Activated CD4-positive, alpha-beta T cell treated with anti-CD3 and anti-CD28 coated beads, Interleukin-2, amount 50 U/mL, for 1 hour (primary cell): ENCODE results near the gene BPIFB2.
"Not testable (repeated sequence)": the region's sequence is repeated elsewhere in the genome, so short reads cannot be mapped to it uniquely, and the experiment has no call there.

ENCODE experiments used
- DNase-seq: peaks from one replicate; pipeline ENCODE4 v3.0.0-alpha.2; 2020

BPIFB2 gene

DNA sequence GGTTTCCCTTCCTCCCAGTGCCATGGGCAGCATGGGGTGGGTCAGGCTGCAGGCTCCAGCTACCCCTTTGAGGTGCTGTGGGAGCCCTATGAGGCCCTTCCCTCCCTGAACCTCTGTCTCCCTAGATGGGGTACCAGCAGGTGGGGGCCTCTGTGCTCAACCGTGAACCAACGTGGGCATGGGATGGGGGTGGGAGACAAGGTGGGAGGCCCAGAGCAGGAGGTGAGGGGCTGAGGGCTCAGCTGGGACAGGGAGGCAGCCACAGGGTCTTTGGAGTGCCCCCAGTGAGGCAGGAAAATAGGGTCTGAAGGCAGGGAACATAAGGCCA is 36.6 kb upstream of the BPIFB2 start:
- no peak for DNase-seq

DNA sequence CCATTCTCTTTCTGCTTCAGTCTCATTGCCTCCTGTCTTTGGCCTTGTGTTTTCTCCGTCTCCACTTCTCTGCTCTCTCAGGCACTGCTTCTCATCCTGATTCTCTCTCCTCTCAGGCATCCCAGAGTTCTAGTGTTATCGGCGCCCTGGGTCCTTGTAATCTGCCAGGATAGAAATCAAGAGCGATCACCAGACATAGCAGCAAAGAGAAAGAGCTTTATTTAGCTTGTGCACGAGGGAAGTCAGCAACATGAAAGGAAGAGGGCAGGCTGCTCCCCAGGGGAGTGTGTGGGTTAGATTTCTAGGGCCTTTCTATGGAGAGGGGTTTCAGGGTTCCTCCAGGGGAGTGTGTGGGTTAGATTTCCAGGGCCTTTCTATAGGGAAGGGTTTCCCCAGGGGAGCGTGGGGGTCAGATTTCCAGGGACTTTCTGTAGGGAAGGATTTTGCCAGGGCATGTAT is 35.8 kb upstream of the BPIFB2 start:
- DNase-seq: no peak

DNA sequence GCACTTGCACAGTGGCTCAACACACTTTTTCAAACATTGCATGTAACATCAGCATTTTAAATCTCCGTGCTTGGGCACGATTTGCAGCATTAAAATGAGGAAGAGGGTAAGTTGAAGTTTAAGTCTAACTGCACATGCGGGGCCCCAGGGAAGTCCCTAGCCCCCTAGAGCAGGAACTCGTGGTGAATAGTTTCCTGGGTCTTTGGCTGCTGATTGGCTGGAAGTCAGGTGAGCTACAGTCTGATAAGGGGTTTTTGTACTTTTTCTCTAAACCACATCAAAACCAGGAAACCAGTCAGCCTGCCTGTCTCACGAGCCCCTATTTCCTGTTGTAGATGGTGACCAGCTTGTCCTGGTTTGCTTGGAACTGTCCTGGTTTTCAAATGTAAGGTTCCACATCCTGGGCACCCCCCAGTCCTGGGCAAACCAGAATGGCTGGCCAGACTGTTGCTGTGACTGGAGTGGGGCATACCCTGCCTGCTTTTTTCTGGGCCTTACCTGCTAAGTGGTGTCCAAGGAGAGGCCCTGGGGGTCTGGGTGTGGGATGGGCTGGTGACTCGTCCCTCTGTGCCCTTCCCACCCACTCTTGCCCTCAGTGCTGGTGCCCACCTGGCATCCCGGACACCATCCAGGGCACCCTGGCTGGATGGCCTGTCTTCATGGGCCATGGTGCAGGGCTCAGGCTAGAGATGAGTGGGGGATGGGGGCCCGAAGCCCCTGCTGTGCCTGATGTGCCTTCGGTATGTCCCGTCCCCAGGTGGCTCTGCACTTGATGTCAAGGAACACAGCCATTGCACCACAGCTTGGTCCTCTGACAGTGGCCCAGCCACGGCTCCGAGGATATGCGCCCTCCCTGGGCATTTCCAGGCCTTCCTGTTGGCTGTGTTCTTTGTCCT is 35.1 kb upstream of the BPIFB2 start:
- DNase-seq: peak; percentile 72

DNA sequence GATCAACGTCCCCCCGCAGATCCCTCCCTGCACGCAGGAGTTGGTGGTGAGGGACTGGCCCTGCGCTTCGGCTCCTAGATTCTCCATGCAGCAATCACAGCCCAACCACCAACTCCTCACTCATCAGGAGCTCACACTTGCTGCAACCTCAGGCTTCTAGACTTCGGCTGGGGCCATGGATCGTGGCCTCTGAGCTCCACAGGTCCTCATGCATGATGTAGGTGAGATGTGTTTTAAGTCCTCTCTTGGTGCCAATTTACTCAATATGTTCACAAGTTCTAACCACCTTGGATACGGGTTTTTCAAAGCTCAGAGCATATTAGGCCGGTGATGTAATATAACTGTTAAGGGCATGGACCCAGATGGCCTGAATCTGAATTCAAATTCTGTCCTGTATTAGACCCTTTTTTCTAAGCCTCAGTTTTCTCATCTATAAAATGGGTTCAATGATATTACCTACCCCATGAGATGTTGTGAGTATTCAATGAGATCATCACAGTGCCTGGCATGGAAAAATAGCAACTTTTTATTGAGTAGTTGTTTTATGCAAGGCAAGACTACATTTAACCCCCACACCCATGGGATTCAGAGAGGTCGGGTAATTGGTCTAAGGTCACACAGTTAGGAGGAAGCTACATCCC is 34.3 kb upstream of the BPIFB2 start:
- DNase-seq: no peak

DNA sequence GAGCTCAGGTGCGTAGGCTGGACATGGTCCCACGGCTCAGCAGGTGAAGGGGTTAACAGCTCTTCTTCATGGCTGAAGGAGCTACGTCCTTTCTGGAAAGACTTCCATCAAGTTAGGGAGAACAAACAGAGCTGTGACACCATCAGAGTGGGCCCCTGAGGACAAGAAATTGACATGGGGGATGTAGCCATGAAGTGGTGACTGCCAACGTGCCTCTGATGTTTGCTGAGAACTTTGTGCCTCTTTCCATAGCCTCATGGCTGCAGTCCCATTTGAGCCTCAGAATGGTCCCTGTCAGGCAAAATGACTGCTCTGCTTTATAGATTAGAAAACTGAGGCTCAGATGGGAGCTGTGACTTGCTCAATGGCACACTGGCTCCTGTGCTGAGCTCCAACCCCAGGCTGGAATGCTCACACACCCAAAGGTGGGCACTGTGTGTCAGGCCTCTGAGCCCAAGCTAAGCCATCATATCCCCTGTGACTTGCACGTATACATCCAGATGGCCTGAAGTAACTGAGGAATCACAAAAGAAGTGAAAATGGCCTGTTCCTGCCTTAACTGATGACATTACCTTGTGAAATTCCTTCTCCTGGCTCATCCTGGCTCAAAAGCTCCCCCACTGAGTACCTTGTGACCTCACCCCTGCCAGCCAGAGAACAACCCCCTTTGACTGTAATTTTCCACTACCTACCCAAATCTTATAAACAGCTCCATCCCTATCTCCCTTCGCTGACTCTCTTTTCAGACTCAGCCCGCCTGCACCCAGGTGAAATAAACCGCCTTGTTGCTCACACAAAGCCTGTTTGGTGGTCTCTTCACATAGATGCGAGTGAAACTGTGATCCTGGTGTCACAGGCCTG is 33.1 kb upstream of the BPIFB2 start:
- not testable (repeated sequence) for DNase-seq

DNA sequence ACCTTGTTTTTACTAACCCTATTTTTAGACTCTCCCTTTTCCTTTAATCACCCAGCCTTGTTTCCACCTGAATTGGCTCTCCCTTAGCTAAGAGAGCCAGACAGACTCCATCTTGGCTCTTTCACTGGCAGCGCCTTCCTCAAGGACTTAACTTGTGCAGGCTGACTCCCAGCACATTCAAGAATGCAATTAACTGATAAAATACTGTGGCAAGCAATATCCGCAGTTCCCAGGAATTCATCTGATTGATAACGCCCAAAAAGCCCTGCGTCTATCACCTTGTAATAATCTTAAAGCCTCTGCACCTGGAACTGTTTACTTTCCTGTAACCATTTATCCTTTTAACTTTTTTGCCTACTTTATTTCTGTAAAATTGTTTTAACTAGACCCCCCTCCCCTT is 32.4 kb upstream of the BPIFB2 start:
- DNase-seq: not testable (repeated sequence)

DNA sequence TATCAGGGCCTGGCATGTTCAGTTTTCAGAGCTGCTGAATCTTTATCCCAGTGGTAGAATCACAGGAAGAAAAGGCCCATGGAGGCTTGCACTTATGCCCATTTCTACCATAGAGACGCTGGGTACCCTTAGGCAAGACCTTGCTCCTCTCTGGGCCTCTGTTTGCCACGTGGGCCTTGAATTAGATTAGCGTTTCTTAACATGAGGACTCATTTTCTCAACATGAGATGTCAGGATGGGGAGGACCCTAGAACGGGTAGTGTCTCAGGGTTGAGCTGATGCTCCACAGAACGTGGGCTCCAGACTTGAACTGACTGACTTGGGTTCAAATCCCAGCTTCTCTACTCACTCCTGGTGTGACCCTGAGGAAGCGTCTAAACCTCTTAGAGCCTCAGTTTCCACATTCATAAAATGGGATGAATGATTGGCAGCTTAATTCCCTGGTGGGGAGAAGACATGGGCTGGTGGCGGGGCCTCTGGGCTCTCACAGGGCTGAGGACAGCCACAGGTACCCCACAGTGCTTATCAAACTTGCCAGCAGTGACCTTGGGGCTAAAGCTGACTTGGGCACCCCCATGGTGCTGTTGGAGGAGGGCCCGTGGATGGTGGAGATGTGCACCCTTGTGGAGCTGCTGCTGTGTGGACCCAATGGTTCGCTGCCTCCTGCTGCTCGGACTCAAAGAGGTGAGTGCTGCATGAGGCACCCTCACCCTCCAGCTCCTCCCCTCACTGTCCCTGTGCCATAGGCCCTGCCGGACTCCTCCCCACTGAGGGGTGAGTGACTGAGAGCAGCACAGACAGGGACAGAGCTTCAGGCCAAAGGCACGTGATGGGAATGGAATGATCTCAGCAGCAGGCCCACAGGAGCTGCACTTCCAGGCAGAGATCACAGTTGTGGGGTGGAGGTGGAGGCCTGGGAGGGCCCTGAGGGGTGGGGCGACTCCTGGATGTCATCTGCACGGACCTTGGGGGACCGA is 31.5 kb upstream of the BPIFB2 start:
- DNase-seq: no peak

DNA sequence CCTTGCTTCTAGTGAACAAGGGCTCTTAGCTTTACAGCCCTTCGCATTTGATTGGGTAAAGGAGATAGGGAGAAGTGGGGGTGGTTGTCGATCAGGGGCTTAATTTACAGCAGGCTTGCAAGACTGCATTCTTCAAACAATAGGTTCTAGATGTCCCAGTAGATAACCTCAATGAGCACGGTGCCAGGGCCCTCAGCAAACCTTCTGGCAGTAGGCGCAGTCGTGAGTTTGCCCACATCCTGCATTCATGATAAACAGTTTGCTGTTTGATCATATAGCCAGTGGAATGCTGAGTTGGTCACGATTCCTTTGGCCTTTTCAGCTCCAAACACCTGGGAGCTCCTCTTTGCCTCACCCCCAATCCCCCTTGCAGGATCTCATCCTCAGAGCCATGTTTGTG is 30.8 kb upstream of the BPIFB2 start:
- DNase-seq: no peak

DNA sequence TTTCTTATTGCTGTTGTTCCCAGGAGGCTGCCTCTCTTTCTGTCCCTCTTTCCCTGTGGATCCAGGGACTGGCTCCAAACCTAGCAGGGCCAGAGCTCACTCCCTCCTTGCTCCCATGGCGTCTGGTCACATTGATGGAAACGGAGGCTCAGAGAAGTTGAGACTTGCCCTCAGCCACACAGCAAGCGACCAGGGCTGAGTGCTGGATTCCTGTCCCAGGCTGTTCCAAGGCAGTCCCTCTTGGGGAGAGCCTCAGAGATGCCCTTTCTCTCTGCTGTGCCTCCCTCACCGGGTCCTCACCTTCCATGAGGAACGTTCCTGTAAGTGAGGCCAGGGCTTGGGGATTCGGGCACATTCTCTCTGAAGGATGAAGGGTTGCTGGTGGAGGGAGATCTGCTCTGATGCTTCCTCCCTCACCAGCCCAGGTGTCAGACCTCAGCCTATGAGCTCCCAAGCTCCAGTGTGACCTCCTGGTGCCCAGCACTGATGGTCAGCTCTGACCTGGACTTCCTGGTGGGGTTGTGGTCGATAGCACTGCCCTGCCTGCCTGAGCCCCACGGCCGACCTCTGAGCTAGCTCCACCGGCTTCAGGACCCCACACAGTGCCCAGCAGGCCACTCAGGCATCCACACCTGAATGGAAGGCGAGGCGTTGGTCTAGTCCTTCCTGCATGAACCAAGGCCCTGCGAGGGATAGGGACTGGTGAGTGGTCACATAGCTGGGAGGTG is 30.1 kb upstream of the BPIFB2 start:
- no peak for DNase-seq

DNA sequence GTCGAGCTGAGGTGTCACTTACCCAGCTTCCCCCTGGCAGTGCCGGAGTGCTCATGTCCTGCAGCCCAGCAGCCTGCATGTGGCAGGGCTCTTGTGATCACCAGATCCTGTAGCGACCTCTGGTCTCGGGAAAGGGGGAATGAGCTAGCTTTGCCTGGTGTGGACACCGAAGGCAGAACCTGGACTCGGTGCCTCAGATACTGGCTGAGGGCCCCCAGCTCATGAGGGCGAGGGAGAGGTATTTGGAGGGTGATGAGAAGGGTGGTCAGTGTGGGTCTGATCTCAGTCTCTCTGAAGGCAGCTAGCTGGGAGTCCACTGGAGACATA is 29.5 kb upstream of the BPIFB2 start:
- DNase-seq: no peak

DNA sequence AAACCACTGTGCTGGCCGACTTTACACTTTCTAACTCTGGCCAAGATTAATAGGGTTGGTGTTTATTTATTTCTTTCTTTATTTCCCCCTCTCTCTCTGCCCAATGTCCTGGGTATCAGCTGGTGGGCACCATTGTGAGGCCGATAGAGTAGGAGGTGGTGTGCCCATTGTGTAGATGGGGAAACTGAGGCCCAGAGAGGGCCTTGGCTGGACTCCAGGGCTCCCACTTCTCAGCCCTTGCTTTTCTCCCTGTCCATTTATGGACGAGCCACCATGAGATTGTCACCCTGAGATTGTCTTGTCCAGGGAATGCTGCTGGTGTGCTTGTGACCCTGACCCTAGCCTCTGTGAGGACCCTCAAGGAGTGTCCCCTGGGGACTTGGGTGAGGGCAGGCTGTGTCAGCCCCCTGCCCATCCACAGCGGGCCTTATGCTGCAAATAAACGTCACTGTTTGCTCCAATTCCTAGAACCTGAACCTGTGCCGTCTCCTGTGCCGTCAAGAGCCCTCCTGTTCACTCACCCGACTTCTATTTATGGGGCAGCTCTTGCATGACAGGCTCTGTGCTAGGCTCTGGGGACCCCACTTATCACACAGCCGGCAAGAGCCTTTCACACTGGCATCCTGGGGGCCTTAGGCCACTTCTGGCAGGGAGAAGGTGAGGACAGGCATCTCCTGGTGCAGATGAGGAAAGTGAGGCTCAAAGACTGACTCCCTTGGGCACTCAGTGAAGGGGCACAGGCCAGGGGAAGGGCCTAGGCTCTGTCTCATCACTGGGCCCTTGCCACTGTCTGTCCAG is 28.1 kb upstream of the BPIFB2 start:
- no peak for DNase-seq

DNA sequence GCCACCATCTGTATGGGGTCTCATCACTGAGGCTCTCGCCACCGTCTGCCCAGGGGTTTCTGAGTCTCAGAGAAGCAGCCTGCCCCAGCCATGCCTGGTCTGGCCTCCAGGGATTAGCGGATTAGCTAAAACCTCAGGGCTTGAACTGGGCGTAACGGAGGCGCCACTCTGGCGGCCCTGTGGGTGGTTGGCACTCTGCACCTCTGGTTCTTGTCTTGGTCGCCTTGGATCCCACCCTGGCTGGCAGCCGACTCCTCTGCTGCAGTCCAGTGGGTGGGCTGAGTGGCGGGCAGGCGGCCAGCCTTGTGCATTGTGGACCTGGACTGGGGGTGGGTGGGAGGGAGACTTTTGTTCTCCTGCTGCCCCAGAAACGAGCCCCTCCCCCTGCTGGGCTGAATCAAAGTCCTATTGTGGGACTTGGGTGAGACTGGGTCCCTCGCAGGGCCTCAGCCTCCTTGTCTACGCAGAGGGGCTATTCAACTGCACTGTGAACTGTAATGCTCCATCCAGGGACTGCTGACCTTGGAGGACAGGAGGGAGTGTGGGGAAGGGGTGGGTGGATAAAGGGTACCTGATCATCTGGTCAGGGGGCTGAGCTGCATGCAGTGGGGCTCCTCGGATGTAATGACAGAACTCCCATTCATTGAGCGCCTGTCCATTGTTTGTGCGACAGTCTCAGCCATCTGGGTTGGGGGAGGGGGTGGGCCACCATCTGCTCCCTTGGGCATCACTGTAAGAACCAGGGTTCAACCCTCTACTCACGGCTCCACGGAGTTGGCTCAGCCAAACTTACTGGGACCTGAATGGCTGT is 27.2 kb upstream of the BPIFB2 start:
- no peak for DNase-seq

DNA sequence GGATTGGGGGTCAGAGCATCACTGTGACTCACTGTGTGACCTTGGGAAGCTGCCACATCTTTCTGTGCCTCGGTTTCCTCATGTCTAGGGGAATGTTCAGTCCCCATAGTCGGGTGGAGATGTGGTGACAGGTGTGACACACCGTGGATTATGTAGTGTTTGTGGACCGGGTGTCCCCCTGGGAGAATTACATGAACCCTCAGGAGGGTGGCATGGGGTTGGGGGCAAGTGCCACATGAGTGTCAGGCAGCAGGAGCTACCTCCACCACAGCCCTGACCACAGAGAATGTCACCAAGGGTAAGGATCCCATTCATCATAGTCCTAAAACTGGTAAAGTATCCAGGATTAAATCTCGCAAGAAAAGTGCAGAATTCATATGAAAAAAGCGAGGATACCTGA is 26.5 kb upstream of the BPIFB2 start:
- no peak for DNase-seq

DNA sequence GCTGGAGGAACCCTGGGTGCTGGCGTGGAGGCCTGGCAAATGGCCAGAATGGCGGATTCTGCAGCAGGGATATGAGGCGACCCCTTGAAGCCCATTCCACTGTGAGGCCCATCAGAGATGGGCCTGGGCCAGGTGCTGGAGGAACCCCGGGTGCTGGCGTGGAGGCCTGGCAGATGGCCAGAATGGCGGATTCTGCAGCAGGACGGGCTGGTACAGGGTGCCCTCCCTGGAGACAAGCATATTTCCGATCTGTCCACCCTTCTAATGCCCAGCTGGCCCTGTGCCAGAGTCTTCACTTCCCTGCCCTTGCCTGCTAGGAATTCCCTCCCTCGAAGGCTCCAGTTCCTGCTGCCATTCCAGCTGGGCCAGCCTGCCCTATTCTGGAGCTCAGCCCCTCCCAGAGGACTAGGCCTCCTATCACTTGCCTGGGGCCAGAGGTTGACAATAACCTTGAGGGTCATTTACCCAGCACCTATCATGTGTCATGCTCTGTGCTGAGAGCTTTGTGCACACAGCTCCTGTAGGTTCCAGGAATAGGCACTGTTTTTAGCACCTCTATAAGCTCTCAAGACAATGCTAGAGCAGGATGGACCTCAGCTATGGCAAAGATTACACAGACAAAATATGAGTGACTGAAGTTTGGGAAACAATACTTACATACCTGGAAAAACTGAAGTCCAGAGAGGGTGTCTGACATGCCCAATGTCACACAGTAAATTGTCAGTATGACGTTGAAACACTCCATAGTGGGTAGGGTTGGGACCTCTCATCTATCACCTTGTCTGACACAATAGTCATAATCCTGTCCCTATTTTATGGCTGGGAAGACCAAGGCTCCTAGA is 24.7 kb upstream of the BPIFB2 start:
- no peak for DNase-seq

DNA sequence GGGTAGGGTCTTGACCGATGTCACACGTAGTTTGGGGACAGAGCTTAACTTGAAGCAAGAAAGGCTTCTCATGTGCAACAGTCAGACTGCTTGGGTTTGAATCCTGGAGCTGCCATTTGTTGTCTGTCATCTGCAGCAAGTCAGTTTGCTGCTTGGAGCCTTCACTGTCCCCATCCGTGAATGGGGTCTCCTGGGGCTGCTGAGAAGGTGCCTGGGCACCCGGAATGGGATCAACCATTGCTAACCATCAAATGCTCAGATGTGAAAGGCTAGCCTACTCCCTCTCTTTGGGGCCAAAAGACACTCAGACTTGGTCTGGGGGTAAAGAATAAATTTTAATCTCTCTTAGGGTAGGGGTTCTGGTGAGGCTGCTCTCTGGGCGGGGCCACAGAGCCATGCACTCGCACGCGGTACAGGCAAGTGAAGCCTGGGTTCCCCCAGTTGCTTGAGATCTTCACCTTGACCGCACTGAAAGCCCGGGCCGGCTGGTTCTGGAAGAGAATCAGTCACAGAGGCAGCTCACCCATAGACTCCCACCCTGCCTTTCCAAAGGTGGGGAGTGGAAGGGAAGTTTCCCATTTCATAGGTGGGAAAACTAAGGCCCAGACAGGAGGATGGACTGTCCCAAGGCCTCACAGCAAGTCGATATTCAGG is 23.9 kb upstream of the BPIFB2 start:
- no peak for DNase-seq

DNA sequence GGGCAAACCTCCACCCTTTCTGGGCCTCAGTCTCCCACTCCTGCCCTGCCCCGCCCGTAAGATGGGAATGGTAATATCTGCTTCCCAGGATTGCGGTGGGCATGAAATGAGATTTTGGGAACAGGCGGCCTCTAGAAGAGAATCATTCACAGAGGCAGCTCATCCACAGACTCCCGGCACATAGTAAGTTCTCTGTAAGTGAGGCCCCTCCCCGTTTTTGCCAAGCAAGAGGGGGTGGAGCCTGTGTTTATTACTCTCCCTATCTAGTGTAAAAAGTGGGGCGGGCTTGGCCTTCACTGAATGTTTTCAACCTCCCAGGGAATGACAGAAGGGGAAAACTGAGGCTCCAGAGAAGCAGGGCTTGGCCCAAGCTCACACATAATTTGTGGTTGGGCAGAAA is 23.3 kb upstream of the BPIFB2 start:
- no peak for DNase-seq

DNA sequence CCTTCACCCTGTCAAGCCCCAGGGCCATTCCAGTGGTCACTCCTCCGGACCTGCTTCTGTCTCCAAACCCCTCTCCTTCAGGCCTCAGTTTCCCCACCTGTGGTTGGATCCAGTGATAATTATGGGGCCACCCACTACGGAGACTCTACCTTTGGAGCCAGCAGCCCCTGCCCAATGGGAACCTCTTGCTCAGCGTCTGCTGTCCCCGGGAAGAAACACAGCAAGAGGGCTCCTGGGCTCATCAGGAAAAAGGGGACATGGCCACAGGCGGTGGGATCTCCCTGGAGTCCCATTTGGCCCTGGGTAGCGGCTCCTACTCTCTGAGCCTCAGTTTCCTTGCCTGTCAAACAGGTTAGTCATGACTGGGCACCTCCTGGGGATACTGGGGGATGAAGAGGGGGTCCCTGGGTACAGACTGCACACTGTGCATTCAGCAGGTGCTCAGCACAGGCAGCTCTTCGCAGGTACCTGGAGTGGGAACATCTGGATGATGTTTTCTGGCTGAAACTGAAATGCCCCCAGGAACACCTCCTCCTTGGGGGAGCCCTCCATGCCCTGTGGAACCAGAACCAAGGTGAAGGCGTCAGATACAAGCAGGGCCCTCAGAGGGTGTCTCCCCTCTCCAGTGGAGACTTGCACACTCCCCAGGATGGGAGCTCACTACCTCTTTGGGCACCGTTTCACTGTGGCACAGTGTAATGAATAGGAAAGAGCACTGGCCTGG is 22.7 kb upstream of the BPIFB2 start:
- DNase-seq: no peak

DNA sequence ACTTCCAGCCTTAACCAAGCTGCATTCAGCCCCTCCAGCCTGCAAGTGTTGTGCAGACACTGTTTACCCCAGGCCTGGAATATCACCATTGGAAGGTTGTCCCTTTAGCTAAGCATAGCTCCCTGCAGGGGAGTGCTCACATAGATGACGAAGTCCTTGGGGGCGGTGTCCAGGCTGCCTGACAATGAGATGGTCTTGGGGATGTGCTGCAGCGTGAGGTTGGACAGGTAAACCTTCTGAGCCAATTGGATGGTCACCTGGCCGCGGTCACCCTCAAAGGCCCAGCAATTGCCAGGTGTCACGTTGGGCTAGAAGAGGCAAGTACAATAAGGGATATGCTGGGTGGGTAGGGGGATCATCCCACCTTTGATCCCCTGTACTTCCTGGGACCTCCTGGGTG is 21.9 kb upstream of the BPIFB2 start:
- no peak for DNase-seq
